GM08714 (cell line): ENCODE results near the gene CLDN10.

Experiments
- H3K4me3 ChIP-seq: fragments of 200-500 bp; sonication (Bioruptor generic); 2 replicates; pipeline ENCODE4 v1.5.1; 2014; ENCODE audit warnings: mild to moderate bottlenecking, low read length, inconsistent platforms
- ZNF274 ChIP-seq: IDR thresholded peaks from 2 replicates; pipeline ENCODE4 v1.6.1; 2012; ENCODE audit warnings: mild to moderate bottlenecking, low read depth, low read length

The CLDN10 gene

DNA sequence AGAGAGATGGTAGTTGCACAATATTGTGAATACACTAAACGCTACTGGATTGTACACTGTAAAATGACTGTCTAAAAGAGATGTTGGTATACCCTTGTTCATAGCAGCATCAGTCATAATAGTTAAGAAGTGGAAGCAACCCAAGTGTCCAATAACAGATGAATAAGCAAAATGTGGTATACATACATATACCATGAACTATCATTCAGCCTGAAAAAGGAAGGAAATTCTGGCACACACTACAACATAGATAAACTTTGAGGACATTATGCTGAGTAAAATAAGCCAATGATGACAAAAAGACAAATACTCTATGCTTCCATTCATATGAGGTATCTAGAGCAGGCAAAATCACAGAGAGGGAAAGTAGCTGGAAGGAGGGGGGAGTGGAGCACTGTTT, 76.0 kb downstream of the CLDN10 start:
- TF ChIP-seq ZNF274: no peak
- no peak overlapping the region for H3K4me3 ChIP-seq

DNA sequence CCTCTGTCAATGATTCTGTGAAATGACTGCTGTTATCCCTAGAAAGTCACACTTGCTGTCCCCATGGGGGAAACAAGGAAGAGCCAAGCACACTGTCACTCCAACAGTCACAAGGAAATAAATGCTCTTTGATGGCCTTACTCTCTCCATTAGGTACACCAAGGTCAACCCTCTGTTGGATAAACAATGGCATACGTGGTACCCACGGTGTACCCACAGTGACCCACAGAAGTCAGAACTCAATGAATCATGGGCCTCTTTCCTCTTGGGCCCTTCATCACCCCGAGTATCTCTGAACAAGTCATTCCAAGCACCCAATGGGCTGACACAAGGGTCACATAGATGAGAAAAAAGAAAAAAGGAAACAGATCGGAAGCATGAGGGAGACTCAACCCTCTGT, 76.6 kb downstream of the CLDN10 start:
- no peak overlapping the region for H3K4me3 ChIP-seq
- no peak for TF ChIP-seq ZNF274
